Neuronal stem cell (in vitro differentiated cells): ENCODE results near the gene CDC42EP4.

Source experiments
- DNase-seq: peaks from one replicate; pipeline ENCODE4 v3.0.0-alpha.2; 2013; ENCODE audit warnings: low spot score
- H2AFZ ChIP-seq: one replicate; pipeline ENCODE4 v1.6.1; 2013; ENCODE audit warnings: mild to moderate bottlenecking, low read length, inconsistent platforms
- H2AK5ac ChIP-seq: 2 replicates; pipeline ENCODE4 v1.6.1; 2013; ENCODE audit warnings: low read depth, mild to moderate bottlenecking, inconsistent platforms, low read length, moderate library complexity, mixed read lengths
- H2BK120ac ChIP-seq: 2 replicates; pipeline ENCODE4 v1.6.1; 2013; ENCODE audit warnings: low read depth, mild to moderate bottlenecking, inconsistent platforms, low read length, moderate library complexity, mixed read lengths
- H2BK12ac ChIP-seq: one replicate; pipeline ENCODE4 v1.6.1; 2013; ENCODE audit warnings: low read length, inconsistent platforms
- H2BK15ac ChIP-seq: 2 replicates; pipeline ENCODE4 v1.6.1; 2013; ENCODE audit warnings: mild to moderate bottlenecking, low read length, inconsistent platforms, mixed read lengths
- H2BK5ac ChIP-seq: one replicate; pipeline ENCODE4 v1.6.1; 2013; ENCODE audit warnings: inconsistent platforms, mild to moderate bottlenecking, low read length, moderate library complexity
- H3K14ac ChIP-seq: one replicate; pipeline ENCODE4 v1.6.1; 2013; ENCODE audit warnings: low read length, inconsistent platforms
- H3K18ac ChIP-seq: 2 replicates; pipeline ENCODE4 v1.6.1; 2013; ENCODE audit warnings: low read length, inconsistent platforms
- H3K23ac ChIP-seq: 2 replicates; pipeline ENCODE4 v1.6.1; 2013; ENCODE audit warnings: low read depth, mild to moderate bottlenecking, mixed read lengths, low read length, inconsistent platforms; ENCODE audit not compliant: poor library complexity
- H3K27ac ChIP-seq: replicated peaks from 3 replicates; pipeline ENCODE4 v1.5.1; 2013; ENCODE audit warnings: low read length, inconsistent platforms
- H3K27me3 ChIP-seq, 3 experiments: 2 replicates each; pipeline ENCODE4 v1.6.1; 2013; ENCODE audit warnings: low read length in 3 of 3, mild to moderate bottlenecking in 2 of 3, inconsistent platforms in 1 of 3, low read depth in 1 of 3, mixed read lengths in 1 of 3, moderate library complexity in 1 of 3; ENCODE audit not compliant: control insufficient read depth in 3 of 3, insufficient read depth in 3 of 3
- H3K36me3 ChIP-seq, 2 donors: replicated peaks in 1 of 2; 2 replicates each; pipeline ENCODE4 v1.6.1; 2013; ENCODE audit warnings: low read length in 2 of 2; ENCODE audit not compliant: control insufficient read depth in 2 of 2, insufficient read depth in 2 of 2
- H3K4ac ChIP-seq: 2 replicates; pipeline ENCODE4 v1.6.1; 2013; ENCODE audit warnings: inconsistent platforms, mild to moderate bottlenecking, low read length, moderate library complexity
- H3K4me1 ChIP-seq, 2 donors: 1 replicate in 1 of 2; 2 replicates in 1 of 2; pipeline ENCODE4 v1.6.1; 2013; ENCODE audit warnings: low read length in 2 of 2, low read depth in 1 of 2; ENCODE audit not compliant: control insufficient read depth in 2 of 2, insufficient read depth in 1 of 2
- H3K4me2 ChIP-seq: one replicate; pipeline ENCODE4 v1.6.1; 2013; ENCODE audit warnings: mild to moderate bottlenecking, low read length, inconsistent platforms; ENCODE audit not compliant: insufficient read depth, poor library complexity, severe bottlenecking
- H3K4me3 ChIP-seq, 2 donors: 2 replicates each; pipeline ENCODE4 v1.5.1; 2013; ENCODE audit warnings: low read length in 2 of 2, mild to moderate bottlenecking in 2 of 2, inconsistent platforms in 1 of 2, moderate library complexity in 1 of 2
- H3K79me1 ChIP-seq: one replicate; pipeline ENCODE4 v1.6.1; 2013; ENCODE audit warnings: low read depth, mild to moderate bottlenecking, inconsistent platforms, low read length, moderate library complexity
- H3K9ac ChIP-seq: one replicate; pipeline ENCODE4 v1.6.1; 2013; ENCODE audit warnings: mild to moderate bottlenecking, low read depth, low read length, inconsistent platforms; ENCODE audit not compliant: poor library complexity
- H3K9me3 ChIP-seq, 2 donors: replicated peaks in 1 of 2; 2 replicates each; pipeline versions ENCODE3 to v1.6.1; 2013; ENCODE audit warnings: low read length in 2 of 2, mild to moderate bottlenecking in 2 of 2, inconsistent platforms in 1 of 2, low read depth in 1 of 2, mixed read lengths in 1 of 2, moderate library complexity in 1 of 2; ENCODE audit not compliant: control insufficient read depth in 2 of 2, insufficient read depth in 1 of 2
- H4K8ac ChIP-seq: one replicate; pipeline ENCODE4 v1.6.1; 2013; ENCODE audit warnings: low read depth, mild to moderate bottlenecking, inconsistent platforms, low read length, moderate library complexity
- H4K91ac ChIP-seq: one replicate; pipeline ENCODE4 v1.6.1; 2013; ENCODE audit warnings: low read length, low read depth, mild to moderate bottlenecking, inconsistent platforms; ENCODE audit not compliant: poor library complexity
- WGBS, 2 donors: extraction: QIAGEN DNeasy Blood & Tissue Kit; methylation state at CpG; one replicate each; pipeline ENCODE4 v1.1.7; 2013; ENCODE audit warnings: missing lambda C conversion rate in 2 of 2, mixed read lengths in 1 of 2; ENCODE audit not compliant: insufficient read length in 2 of 2, insufficient replicate concordance in 1 of 2; ENCODE audit errors: extremely low coverage in 2 of 2; 5-methylcytosine and 5-hydroxymethylcytosine counted together

CDC42EP4 gene

DNA sequence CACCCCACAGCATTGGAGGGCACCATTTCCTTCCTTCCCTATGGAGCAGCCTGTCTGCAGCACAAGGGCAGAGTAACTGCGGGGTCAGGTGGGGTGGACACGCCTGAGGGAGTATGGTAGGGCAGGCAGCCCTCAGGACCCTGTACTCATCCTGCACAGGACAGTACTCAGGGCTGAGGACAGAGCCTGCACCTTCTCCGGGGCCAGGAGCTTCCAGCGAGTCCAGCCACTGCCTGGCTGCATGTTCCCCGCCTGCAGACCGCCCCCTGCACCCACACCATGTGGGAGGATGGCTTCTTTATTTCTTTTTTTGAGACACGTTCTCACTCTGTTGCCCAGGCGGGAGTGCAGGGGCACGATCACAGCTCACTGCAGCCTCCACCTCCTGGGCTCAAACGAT lies 47.6 kb upstream of the CDC42EP4 start:
- Histone ChIP-seq H4K91ac (no peak overlapping the region), H3K23ac (peak overlapping the region; percentile 81), H3K4ac (no peak overlapping the region), H2BK120ac (no peak overlapping the region), H3K4me3 (no peak overlapping the region), H2BK15ac (peak overlapping the region; percentile 12), H3K36me3 (peaks cover 20 to 27% of the 10 kb centered on the region in 2 donors), H4K8ac (no peak overlapping the region), H3K18ac (peak overlapping the region; percentile 94), H3K9me3 (no peaks in the 10 kb centered on the region), H2AK5ac (peak overlapping the region; percentile 91), H3K79me1 (no peaks in the 10 kb centered on the region), H3K27me3 (no peaks in the 10 kb centered on the region), H2BK5ac (no peak overlapping the region), H3K14ac (no peak overlapping the region), H2BK12ac (peak overlapping the region; percentile 95), H3K9ac (peak overlapping the region; percentile 72), H2AFZ (no peak overlapping the region), H3K27ac (no peak overlapping the region), H3K4me2 (no peak overlapping the region), H3K4me1 (peaks cover 5 to 46% of the 10 kb centered on the region in 2 donors)
- no CpG with 5 or more reads among the region's 10 CpGs for WGBS, 2 donors
- no peak for DNase-seq

DNA sequence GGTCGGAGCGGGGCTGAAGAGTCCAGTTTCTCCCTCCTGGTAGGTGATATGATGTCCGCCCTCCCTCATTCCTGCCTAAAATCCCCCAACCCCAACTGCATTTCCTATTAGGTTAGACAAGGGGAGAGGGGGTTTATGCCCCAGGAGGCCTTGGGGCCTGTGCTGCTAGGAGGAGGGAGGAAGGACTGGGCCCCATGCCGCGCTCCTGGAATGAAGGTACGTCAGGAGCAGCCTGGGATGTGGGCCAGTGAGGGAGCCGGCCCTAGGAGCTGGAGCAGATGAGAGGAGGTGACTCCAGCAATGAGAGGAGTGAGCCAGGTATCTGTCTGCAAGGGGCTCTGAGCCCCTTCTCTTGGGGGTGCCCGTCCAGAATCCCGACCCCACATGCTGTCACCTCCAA lies 46.9 kb upstream of the CDC42EP4 start:
- Histone ChIP-seq H4K91ac (no peak overlapping the region), H3K9ac (no peak overlapping the region), H2BK12ac (no peak overlapping the region), H3K23ac (peak overlapping the region; percentile 52), H2AFZ (no peak overlapping the region), H3K9me3 (no peaks in the 10 kb centered on the region), H3K79me1 (no peaks in the 10 kb centered on the region), H4K8ac (no peak overlapping the region), H3K14ac (no peak overlapping the region), H3K27me3 (no peaks in the 10 kb centered on the region), H3K36me3 (peaks cover 23 to 27% of the 10 kb centered on the region in 2 donors), H3K18ac (peak overlapping the region; percentile 94), H2BK15ac (no peak overlapping the region), H3K4me2 (no peak overlapping the region), H3K4me1 (peaks cover 5 to 41% of the 10 kb centered on the region in 2 donors), H2AK5ac (peak overlapping the region; percentile 91), H2BK120ac (no peak overlapping the region), H3K27ac (no peak overlapping the region), H2BK5ac (no peak overlapping the region), H3K4ac (no peak overlapping the region), H3K4me3 (no peak overlapping the region)
- no CpG with 5 or more reads among the region's 9 CpGs for WGBS, 2 donors
- no peak for DNase-seq

GRCh38 chr17:73357981-73358380 lies 46.2 kb upstream of the CDC42EP4 start:
- peaks cover 23 to 27% of the 10 kb centered on the region in 2 donors for H3K36me3 ChIP-seq
- no peak overlapping the region for H3K9ac ChIP-seq
- no peak overlapping the region for H2BK15ac ChIP-seq
- no peak overlapping the region for H3K4me3 ChIP-seq
- H3K23ac ChIP-seq, result peak overlapping the region; percentile 27
- no peak overlapping the region for H2BK120ac ChIP-seq
- H3K18ac ChIP-seq, result peak overlapping the region; percentile 53
- H3K9me3 ChIP-seq, result no peaks in the 10 kb centered on the region
- no peak overlapping the region for H2BK5ac ChIP-seq
- H4K8ac ChIP-seq, result no peak overlapping the region
- H3K4me2 ChIP-seq, result no peak overlapping the region
- H3K4me1 ChIP-seq, result peaks cover 5 to 37% of the 10 kb centered on the region in 2 donors
- WGBS, 2 donors, result no CpG with 5 or more reads among the region's 19 CpGs
- H2BK12ac ChIP-seq, result no peak overlapping the region
- H4K91ac ChIP-seq, result no peak overlapping the region
- H3K4ac ChIP-seq, result no peak overlapping the region
- H3K14ac ChIP-seq, result no peak overlapping the region
- no peaks in the 10 kb centered on the region for H3K79me1 ChIP-seq
- DNase-seq, result no peak
- no peak overlapping the region for H3K27ac ChIP-seq
- no peak overlapping the region for H2AFZ ChIP-seq
- no peak overlapping the region for H2AK5ac ChIP-seq
- H3K27me3 ChIP-seq, result no peaks in the 10 kb centered on the region

GRCh38 chr17:73357318-73357717 lies 45.5 kb upstream of the CDC42EP4 start:
- Histone ChIP-seq H2BK12ac (no peak overlapping the region), H3K9ac (no peak overlapping the region), H3K14ac (no peak overlapping the region), H3K4me2 (no peak overlapping the region), H2BK120ac (no peak overlapping the region), H2AFZ (no peak overlapping the region), H3K36me3 (peaks cover 23 to 27% of the 10 kb centered on the region in 2 donors), H4K91ac (no peak overlapping the region), H2BK15ac (no peak overlapping the region), H3K23ac (no peak overlapping the region), H2AK5ac (no peak overlapping the region), H4K8ac (no peak overlapping the region), H3K4ac (no peak overlapping the region), H3K4me3 (no peak overlapping the region), H3K79me1 (no peaks in the 10 kb centered on the region), H3K9me3 (no peaks in the 10 kb centered on the region), H3K4me1 (peaks cover 5 to 36% of the 10 kb centered on the region in 2 donors), H3K27me3 (no peaks in the 10 kb centered on the region), H2BK5ac (no peak overlapping the region), H3K27ac (no peak overlapping the region), H3K18ac (no peak overlapping the region)
- DNase-seq, result no peak
- no CpG with 5 or more reads among the region's 9 CpGs for WGBS, 2 donors
